H7 (cell line): ENCODE results near the gene ANK2. TPM values are rescaled to one million over a fixed set of nuclear protein-coding genes. Genes with fewer than 3 reads are reported as not detected.
A peak's percentile ranks its signal among the peaks of the same experiment; 100 is the strongest.

ENCODE experiments used
- DNase-seq: peaks from one replicate; pipeline ENCODE4 v3.0.0; 2012
- H3K27me3 ChIP-seq: 2 replicates; pipeline ENCODE4 v1.6.0; 2011; ENCODE audit warnings: mild to moderate bottlenecking, low read length; ENCODE audit not compliant: control insufficient read depth, insufficient read depth
- H3K36me3 ChIP-seq: replicated peaks from 2 replicates; pipeline ENCODE4 v1.5.1; 2011; ENCODE audit warnings: low read length; ENCODE audit not compliant: control insufficient read depth, insufficient read depth
- H3K4me3 ChIP-seq: 2 replicates; pipeline ENCODE4 v1.5.1; 2011; ENCODE audit warnings: low read depth, mild to moderate bottlenecking, control low read depth, low read length, moderate library complexity; ENCODE audit not compliant: insufficient read depth
- total RNA-seq: library from RNA; depleted of rRNA; stranded (reverse); fragments of >200 nt; shearing (Covaris generic); gene quantifications from 2 replicates; pipeline ENCODE4 v1.2.3, GENCODE V29; 2014; rRNA removed

Gene ANK2
- total RNA-seq, result 13.3 and 18.2 TPM in 2 replicates

DNA sequence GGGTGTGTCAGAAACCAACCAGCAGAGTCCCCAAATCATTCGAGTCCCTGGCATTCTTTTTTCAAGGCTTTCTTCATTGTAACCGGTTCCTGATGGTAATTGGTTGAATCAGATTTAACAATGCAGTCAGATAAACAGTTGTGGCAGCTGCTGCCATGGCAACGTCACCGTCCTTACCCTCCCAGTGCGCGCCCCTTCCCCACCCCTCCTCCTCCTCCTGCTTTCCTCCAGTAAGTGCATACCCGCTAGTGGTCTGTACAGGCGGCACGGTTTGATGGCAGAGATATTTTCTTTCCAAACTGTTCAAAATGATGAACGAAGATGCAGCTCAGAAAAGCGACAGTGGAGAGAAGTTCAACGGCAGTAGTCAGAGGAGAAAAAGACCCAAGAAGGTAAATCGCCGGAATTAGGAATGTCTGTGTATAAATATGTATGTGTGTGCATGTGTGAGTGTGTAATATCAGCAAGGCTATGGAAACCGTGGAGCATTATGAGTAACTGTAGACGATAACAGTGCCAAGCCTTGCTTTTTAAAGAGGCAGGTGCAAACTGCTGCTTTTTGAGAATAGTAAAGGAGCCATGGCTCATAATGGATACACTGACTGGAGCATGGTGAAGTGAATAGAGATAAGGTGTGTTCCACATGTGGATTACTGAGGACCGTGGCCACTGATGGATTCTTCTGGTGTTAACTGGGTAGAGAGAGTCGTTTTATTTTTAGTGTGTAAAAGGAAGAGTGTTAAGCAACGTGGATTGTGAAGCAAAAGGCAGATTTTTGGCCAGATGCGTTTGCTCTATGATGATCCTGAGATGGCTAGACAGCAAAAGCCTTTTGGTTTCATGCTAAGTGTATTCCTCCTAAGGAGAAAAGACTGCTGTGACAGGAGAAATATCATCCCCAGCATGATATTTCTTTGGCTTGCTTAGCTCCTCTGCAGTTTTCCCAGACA lies at the start of gene ANK2:
TSS of gene ANK2 (plus strand) at position 233 of the 950 bp plus-strand sequence. CDS start at position 309, 76 bp downstream.
- no peaks in the 10 kb centered on the region for H3K36me3 ChIP-seq
- H3K27me3 ChIP-seq, result no peaks in the 10 kb centered on the region
- peak; percentile 7 for DNase-seq
- no peak within 1 kb of the TSS for H3K4me3 ChIP-seq

DNA sequence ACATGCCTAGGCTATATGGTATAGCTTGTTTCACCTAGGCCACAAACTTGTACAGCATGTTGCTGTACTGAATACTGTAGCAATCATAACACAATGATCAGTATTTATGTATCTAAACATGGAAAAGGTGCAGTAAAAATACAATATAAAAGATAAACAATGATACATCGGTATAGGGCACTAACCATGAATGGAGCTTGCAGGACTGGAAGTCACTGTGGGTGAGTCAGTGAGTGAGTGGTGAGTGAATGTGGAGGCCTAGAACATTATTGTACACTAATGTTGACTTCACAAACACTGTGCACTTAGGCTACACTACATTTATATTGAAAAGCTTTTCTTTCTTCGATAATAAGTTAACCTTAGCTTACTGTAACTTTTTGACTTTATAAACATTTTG lies 45.6 kb upstream of the ANK2 start:
- Histone ChIP-seq H3K4me3 (no peak overlapping the region), H3K36me3 (no peaks in the 10 kb centered on the region), H3K27me3 (no peaks in the 10 kb centered on the region)
- DNase-seq, result no peak

DNA sequence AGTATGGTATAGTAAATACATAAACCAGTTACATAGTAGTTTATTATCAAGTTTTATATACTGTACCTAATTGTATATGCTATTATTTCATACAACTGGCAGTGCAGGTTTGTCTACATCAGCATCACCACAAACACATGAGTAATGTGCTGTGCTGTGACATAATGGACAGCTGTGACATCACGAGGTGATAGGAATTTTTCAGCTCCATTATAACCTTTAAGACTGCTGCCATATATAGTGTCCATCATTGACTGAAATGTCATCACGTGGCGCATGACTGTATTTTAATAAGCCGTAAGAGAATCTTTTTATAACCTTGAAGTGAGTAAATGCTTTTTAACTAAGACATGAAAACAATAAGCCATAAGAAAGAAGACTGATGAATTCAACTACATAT lies 44.8 kb upstream of the ANK2 start:
- Histone ChIP-seq H3K27me3 (no peaks in the 10 kb centered on the region), H3K36me3 (no peaks in the 10 kb centered on the region), H3K4me3 (no peak overlapping the region)
- no peak for DNase-seq

DNA sequence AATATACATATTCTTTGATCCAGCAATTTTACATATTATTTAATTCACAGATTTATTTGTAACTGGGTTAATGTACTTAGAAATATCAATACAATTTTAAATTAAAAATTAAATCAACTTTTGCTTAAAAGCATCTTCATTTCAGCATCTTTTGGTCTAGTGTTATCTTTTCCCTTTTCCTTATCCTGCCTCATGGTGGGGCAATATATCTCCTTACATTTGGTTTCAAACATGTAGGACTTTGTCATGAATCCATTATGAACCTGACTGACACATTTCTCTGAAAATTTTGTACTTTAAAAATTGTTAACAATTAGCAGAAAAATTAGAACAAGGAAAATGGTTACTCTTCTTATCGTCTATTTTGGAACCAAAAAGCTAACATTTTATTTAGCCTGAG lies 42.8 kb upstream of the ANK2 start:
- H3K36me3 ChIP-seq, result no peaks in the 10 kb centered on the region
- no peaks in the 10 kb centered on the region for H3K27me3 ChIP-seq
- DNase-seq, result no peak
- no peak overlapping the region for H3K4me3 ChIP-seq

DNA sequence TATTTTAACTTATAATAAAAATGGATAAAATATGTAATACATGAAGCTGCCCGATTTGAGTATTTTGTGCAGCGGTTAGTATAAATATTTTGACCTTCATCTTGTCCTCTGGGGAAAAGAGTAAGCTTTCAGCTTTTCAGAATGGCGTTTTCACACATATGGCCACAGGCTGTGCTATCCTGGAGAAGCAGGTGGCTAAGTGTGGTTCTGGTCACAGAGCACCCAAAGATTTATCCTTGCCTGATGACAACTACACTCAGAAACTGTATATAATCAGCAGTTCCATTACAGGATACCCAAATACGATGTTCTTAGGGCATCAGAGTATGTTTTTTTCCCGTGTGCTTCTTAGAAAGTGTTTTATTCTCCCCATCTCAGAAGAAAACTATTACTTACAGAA lies 42.3 kb upstream of the ANK2 start:
- no peak for DNase-seq
- Histone ChIP-seq H3K36me3 (no peaks in the 10 kb centered on the region), H3K27me3 (no peaks in the 10 kb centered on the region), H3K4me3 (no peak overlapping the region)

DNA sequence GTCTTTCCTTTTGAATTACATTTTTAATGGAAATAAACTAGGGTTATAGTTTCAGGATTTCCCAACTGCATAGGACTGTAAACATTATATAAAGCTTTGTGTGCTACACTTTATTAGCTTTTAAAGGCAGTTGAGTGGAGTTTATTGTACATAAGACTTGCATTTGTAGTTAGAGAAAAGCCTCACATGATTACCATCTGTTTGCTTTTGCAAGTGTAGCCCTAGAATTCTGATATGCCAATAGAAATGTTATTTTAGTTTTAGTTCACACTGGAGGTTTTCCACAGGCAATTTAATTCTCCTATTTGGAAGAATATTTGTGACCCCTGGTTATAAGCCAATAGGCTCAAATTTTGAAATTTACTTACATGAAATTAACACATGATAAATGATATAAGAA lies 41.3 kb upstream of the ANK2 start:
- no peak for DNase-seq
- Histone ChIP-seq H3K27me3 (no peaks in the 10 kb centered on the region), H3K36me3 (no peaks in the 10 kb centered on the region), H3K4me3 (no peak overlapping the region)

DNA sequence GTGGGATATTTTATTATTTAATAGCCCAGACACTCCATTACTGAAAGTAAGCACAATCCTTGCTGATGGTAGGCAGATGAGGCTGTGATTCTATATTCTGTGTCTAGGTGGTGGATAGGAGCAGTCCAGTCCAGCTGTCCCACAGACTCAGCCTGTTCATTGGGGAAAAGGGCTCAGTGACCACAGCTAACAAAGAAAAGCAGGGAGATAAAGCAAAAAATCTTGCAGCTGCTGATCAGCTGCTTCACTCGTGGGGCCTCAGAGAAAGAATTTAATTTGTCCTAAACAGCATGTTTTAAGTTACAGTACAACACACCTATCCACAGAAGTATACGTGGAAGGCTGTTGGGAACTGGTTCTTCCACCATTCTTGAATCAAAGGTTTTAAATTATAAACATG lies 40.7 kb upstream of the ANK2 start:
- no peak for DNase-seq
- Histone ChIP-seq H3K4me3 (no peak overlapping the region), H3K27me3 (no peaks in the 10 kb centered on the region), H3K36me3 (no peaks in the 10 kb centered on the region)

DNA sequence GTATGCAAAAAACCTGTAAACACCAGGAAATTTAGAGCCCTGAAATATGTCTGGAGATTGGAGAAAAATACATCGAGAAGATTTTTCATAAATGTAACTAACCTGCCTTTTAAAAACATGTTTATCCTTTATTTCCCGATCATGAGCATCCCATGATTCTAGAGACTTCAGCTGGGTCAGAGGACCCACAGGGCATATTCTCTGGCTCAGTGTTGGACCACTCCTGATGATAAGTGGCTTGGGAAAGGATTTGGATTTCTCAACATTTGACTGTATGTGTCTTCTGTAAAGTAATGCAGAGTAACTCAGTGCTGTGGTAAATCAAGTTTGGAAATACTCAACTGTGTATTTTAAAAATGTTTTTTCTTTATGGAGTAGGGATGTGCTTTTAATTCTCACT lies 40.0 kb upstream of the ANK2 start:
- Histone ChIP-seq H3K27me3 (no peaks in the 10 kb centered on the region), H3K4me3 (no peak overlapping the region), H3K36me3 (no peaks in the 10 kb centered on the region)
- DNase-seq, result no peak

DNA sequence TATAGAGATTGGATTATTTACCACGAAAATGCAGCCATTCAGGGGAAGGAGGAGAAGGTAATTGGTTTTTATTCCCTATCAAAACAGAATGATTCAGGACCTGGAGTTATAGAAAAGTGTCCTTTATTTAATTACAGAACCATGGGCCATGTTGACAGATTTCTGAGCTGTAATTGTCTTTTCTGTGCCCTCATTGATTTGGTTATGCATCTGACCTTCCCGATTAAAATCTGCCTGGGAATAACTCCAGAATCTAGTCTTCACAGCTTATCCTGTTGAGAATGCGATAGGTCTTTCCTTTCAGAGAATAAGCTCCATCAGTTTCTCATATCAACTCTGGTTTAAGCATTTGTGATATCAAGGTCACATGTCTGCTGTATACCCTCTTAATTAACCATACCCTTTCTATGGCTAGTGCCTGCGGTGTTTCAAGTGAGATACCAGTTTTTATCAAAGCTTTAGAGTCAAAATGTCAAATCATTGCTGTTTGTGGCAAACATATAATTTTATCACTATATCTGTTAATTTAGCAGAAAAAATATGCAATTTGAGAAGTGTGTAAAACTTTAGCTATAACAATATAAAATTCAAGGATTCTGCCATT lies 37.2 kb upstream of the ANK2 start:
- Histone ChIP-seq H3K4me3 (no peak overlapping the region), H3K27me3 (no peaks in the 10 kb centered on the region), H3K36me3 (no peaks in the 10 kb centered on the region)
- DNase-seq, result no peak

DNA sequence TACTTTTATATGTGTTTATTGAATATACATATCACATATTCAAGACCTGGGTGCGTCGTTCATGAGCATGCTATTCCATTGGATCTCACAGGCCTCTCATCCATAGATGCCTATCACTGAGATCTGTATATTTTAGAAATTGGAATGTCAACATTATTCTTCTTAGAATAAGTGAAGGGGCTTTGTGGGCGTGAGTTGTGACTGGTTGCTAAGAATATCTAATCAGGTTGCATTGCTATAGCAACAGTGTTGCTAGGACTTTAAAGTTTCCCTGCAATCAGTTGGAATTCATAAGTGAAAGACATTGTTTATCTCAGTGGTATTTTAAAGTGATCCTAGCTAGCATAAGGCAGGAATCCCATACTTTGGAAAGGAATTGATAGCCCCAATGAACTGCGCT lies 36.7 kb upstream of the ANK2 start:
- Histone ChIP-seq H3K36me3 (no peaks in the 10 kb centered on the region), H3K4me3 (no peak overlapping the region), H3K27me3 (no peaks in the 10 kb centered on the region)
- DNase-seq, result no peak

DNA sequence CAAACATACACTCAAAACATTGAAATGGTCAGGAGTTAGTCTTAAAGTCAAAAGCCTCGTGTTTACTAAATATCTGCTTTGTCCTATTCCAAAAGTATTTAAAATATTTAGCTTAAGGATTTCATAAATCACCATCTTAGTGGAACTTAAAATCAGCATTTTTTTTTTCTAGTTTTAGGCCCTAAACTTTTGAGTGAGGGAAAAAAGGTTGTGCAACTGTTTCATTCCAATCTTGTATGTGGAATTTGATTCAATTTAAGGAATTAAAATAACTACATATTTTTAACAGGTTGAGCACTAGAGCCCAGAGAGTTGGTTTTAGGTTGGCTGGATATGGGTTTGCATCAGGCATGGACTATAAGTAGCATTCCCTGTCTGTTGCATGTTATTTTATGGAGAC lies 35.7 kb upstream of the ANK2 start:
- no peak for DNase-seq
- Histone ChIP-seq H3K27me3 (no peaks in the 10 kb centered on the region), H3K4me3 (no peak overlapping the region), H3K36me3 (no peaks in the 10 kb centered on the region)

DNA sequence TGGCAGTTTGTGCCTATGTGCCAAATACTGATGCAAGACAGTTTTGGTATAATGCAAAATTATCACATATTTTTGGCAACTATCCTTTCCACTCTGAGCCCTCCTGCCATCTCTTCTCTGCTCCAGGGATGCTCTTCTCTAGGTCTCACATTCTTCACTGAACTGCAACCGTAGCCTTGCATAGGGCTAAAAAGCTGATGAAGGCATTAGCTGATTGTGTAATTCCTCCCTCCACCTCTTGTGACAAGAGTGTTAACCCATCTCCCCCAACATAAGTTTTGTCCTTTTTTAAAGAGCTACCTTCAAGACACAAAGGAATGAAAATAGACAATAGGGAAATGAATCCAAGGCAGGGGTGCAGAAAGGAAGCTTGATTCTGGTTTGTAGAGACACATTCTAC lies 33.1 kb upstream of the ANK2 start:
- no peak overlapping the region for H3K4me3 ChIP-seq
- H3K27me3 ChIP-seq, result no peaks in the 10 kb centered on the region
- peak; percentile 5 for DNase-seq
- no peaks in the 10 kb centered on the region for H3K36me3 ChIP-seq

DNA sequence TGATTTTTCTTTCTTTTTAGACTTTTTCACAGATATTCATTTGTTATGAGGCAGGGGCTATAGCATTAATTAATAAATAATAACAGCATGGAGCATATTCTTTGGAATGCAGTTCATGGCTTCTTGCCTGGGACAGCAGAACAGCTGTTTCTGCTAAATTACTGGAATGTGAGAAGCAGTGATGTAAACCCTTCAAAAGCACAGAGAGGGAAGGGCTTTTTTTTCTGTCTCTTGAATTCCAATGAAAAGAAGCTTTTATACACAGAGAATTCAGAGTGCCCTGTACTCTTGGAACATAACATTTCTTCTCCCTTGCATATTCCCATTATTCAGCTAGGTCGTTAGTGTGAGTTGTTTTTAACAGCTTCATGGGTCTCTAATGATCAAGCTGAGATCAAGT lies 28.5 kb upstream of the ANK2 start:
- Histone ChIP-seq H3K27me3 (no peaks in the 10 kb centered on the region), H3K4me3 (no peak overlapping the region), H3K36me3 (no peaks in the 10 kb centered on the region)
- DNase-seq, result no peak

DNA sequence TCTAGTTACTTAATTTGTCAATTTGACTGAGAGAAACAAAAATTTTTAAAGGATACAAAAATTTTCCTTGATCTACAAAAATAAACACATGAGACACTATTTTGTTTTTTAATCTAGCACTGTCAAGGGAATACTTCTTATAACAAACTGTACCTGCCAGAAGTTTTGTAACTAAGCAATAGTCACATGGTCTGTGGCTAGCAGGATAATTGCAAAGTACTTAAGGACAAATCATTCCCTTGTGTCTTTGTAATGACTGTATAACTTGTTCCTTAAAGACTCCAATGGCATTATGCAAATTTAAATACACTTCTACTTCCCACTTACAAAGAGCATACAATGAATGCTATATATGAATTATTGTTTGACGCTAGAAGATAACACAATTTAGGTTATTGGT lies 25.1 kb upstream of the ANK2 start:
- Histone ChIP-seq H3K4me3 (no peak overlapping the region), H3K36me3 (no peaks in the 10 kb centered on the region), H3K27me3 (no peaks in the 10 kb centered on the region)
- DNase-seq, result no peak

DNA sequence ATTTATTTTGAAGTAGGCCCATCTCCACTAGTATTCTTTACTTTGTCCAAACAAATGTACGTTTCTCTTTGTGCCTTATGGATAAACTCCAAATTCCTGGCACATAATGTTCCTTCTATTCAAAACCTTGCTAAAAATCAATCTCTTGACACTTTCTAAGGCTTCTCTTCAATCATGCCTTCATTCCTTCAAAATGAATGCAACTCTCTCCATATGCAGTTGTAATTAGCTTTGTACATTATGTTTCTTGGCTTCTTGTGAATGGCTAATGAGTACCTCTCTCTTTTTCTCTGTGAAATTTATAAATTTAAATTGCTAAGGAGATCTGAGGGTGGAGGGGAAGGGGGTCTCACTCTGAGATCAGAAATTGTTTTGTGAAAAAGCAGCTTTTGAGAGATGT lies 24.0 kb upstream of the ANK2 start:
- no peaks in the 10 kb centered on the region for H3K36me3 ChIP-seq
- no peak for DNase-seq
- no peak overlapping the region for H3K4me3 ChIP-seq
- H3K27me3 ChIP-seq, result no peaks in the 10 kb centered on the region
